GM13977 (cell line): Measurements from ENCODE around the gene ST8SIA4.
A peak's percentile ranks its signal among the peaks of the same experiment; 100 is the strongest.

ENCODE experiments used
- DNase-seq: peaks from one replicate; pipeline ENCODE4 v3.0.0; 2012; ENCODE audit warnings: low spot score
- in situ Hi-C: fragments of 300-500 bp; cut with MboI; formaldehyde crosslinking; loops from one replicate; pipeline ENCODE4 v1.12.0; 2022; ENCODE audit warnings: low sequenced_read_pairs, low pct_unique_long_range_greater_than_20kb, mixed read lengths, inconsistent platforms; ENCODE audit not compliant: unreplicated experiment
- TF ChIP-seq, protein P1 (sequence below): IDR thresholded peaks from 2 replicates; pipeline ENCODE4 v1.5.1; 2012; ENCODE audit warnings: mild to moderate bottlenecking, control low read depth; ENCODE audit not compliant: insufficient read depth; ENCODE audit errors: extremely low read depth, missing control alignments

The ST8SIA4 gene, protein sequence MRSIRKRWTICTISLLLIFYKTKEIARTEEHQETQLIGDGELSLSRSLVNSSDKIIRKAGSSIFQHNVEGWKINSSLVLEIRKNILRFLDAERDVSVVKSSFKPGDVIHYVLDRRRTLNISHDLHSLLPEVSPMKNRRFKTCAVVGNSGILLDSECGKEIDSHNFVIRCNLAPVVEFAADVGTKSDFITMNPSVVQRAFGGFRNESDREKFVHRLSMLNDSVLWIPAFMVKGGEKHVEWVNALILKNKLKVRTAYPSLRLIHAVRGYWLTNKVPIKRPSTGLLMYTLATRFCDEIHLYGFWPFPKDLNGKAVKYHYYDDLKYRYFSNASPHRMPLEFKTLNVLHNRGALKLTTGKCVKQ

GRCh38 chr5:100903039-100903887 lies at the start of gene ST8SIA4:
Gene ST8SIA4 (minus strand): TSS chr5:100903282. CDS start chr5:100902955, 327 bp downstream.
- TF ChIP-seq, protein P1, sequence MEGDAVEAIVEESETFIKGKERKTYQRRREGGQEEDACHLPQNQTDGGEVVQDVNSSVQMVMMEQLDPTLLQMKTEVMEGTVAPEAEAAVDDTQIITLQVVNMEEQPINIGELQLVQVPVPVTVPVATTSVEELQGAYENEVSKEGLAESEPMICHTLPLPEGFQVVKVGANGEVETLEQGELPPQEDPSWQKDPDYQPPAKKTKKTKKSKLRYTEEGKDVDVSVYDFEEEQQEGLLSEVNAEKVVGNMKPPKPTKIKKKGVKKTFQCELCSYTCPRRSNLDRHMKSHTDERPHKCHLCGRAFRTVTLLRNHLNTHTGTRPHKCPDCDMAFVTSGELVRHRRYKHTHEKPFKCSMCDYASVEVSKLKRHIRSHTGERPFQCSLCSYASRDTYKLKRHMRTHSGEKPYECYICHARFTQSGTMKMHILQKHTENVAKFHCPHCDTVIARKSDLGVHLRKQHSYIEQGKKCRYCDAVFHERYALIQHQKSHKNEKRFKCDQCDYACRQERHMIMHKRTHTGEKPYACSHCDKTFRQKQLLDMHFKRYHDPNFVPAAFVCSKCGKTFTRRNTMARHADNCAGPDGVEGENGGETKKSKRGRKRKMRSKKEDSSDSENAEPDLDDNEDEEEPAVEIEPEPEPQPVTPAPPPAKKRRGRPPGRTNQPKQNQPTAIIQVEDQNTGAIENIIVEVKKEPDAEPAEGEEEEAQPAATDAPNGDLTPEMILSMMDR = no peak
- in situ Hi-C loops = no loop called here
- peak; percentile 72 for DNase-seq

GRCh38 chr5:100950985-100951384 lies 47.9 kb upstream of the ST8SIA4 start:
- TF ChIP-seq, protein P1 = no peak
- in situ Hi-C loops = no loop called here

DNA sequence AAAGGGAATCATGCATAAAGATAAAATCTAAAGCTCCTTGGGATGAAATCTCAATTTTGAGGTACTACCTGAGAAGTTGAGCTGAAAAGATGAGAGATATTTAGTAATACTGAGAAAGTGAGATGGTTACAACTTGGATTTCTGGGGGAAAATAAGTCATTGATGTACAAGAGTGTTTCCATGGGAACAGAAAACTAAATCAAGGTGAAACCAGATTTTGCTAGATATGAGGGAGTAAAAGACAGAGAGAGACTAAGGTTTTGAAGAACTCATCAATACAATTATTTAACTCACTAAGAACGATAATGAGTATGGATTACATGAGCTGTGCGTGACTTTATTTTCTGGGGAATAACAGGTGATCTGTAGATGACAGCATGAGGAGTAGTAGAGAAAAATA lies 10.2 kb upstream of the ST8SIA4 start:
- no peak for DNase-seq
- in situ Hi-C loops = no loop called here
- TF ChIP-seq, protein P1 = no peak

More at GRCh38 chr5:100950985-100951384, 47.9 kb upstream of the ST8SIA4 start:
- DNase-seq = no peak

- TF ChIP-seq, protein P1 = no peak
- in situ Hi-C loops = no loop called here
- DNase-seq = no peak
Measured at GRCh38 chr5:100909034-100909433, 6.0 kb upstream of the ST8SIA4 start.

DNA sequence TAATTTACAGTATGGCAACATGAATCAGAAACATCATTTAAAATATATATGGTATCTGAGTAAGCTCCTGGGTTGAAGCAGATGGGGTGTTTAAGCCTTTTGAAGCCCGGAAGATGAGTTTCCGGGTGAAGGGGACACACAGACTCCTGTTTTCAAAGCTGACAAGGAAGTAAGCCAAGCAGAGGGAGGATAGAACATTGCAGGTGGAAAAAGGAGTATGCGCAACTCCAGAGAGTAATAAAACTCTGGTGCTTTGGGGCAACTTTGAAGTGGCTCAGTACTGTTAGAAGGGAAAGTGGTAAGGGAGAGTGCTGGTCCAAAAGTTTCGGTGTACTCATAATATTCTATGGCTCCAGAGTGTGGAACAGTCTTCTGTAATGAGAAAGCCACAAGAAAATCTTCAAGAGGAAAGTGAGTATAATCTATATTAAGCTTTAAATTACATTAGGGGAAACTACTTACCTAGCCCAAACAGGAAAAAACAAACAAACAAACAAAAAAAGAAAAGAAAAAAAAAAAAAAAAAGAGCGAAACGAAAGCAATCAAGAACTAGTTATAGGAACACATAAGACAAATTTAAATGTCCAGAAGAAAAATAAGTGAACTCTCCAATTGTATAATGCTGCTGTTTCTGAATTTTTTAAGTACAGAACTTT lies 2.3 kb upstream of the ST8SIA4 start:
- in situ Hi-C loops = no loop called here
- TF ChIP-seq, protein P1 = no peak
- no peak for DNase-seq

- DNase-seq = peak; percentile 17
- TF ChIP-seq, protein P1 = no peak
- in situ Hi-C loops = no loop called here
Measured at GRCh38 chr5:100904259-100904861, 1.3 kb upstream of the ST8SIA4 start.
